Measurements from ENCODE around the gene STX11.

GRCh38 chr6:144232832-144233230 is 82.5 kb downstream of the STX11 start:
- TF ChIP-seq EZH2phosphoT487 (IDR thresholded peaks at IDR 0.05; ENCODE audit: insufficient read depth, low read depth) (no peak), EZH2 (IDR thresholded peaks at IDR 0.05; ENCODE audit: insufficient read depth, poor library complexity, severe bottlenecking) (no peak)

All from GM23248 (cell line).